Measurements from ENCODE around the gene TUT4. TPM values are rescaled to one million over a fixed set of nuclear protein-coding genes. Genes with fewer than 3 reads are reported as not detected.
"Not testable (repeated sequence)": the region's sequence is repeated elsewhere in the genome, so short reads cannot be mapped to it uniquely, and the experiment has no call there.

TUT4 gene, protein sequence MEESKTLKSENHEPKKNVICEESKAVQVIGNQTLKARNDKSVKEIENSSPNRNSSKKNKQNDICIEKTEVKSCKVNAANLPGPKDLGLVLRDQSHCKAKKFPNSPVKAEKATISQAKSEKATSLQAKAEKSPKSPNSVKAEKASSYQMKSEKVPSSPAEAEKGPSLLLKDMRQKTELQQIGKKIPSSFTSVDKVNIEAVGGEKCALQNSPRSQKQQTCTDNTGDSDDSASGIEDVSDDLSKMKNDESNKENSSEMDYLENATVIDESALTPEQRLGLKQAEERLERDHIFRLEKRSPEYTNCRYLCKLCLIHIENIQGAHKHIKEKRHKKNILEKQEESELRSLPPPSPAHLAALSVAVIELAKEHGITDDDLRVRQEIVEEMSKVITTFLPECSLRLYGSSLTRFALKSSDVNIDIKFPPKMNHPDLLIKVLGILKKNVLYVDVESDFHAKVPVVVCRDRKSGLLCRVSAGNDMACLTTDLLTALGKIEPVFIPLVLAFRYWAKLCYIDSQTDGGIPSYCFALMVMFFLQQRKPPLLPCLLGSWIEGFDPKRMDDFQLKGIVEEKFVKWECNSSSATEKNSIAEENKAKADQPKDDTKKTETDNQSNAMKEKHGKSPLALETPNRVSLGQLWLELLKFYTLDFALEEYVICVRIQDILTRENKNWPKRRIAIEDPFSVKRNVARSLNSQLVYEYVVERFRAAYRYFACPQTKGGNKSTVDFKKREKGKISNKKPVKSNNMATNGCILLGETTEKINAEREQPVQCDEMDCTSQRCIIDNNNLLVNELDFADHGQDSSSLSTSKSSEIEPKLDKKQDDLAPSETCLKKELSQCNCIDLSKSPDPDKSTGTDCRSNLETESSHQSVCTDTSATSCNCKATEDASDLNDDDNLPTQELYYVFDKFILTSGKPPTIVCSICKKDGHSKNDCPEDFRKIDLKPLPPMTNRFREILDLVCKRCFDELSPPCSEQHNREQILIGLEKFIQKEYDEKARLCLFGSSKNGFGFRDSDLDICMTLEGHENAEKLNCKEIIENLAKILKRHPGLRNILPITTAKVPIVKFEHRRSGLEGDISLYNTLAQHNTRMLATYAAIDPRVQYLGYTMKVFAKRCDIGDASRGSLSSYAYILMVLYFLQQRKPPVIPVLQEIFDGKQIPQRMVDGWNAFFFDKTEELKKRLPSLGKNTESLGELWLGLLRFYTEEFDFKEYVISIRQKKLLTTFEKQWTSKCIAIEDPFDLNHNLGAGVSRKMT (N-terminal part only)
- 16.1 and 27.5 TPM in 2 replicates for total RNA-seq (2014; rRNA removed; shearing (Covaris generic))

DNA sequence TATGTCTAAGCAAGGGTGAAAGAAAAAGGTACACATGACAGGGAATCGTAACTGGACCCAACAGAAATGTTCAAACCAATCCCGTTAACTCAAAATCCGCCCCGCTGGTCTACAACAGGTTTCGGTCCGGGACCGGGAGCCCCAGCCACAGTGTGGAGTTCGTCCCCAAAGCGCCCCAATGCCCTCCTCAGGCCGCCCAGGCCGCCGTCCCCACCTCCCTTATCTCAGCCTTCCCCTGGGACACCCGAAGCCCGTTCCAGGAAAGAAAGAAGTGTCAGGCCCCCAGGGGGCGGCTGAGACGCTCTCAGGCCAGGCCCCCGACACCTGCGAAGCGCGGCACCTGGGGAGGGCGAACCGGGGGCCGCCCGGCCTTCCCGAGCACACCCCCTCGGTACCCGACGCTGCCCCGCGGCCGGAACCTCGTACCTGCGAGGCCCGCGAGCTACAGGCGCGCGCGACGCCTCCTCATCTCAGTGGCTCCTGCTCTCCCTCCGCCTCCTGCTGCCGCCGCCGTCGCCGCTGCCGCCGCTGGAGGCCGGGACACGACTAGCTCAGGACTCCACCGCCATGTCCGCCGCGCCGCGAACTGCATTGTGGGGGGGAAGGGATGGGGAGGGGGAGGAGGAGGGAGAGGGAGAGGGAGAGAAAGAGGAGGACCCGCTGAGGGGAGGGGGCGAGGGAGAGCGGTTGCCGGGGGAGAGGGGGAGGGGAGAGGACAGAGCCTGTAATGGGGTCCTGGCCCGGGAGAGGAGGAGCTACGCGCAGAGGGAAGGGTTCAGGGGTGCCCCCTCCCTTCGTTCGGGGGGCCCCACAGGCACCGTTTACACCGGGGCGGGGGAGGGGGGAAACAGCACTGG, at the start of gene TUT4:
Gene TUT4, minus strand, starts transcription at position 588 of the 857 bp plus-strand sequence. CDS start 26,812 bp downstream, outside the sequence.
- peak; percentile 68 for DNase-seq (ENCODE audit: low read depth)

DNA sequence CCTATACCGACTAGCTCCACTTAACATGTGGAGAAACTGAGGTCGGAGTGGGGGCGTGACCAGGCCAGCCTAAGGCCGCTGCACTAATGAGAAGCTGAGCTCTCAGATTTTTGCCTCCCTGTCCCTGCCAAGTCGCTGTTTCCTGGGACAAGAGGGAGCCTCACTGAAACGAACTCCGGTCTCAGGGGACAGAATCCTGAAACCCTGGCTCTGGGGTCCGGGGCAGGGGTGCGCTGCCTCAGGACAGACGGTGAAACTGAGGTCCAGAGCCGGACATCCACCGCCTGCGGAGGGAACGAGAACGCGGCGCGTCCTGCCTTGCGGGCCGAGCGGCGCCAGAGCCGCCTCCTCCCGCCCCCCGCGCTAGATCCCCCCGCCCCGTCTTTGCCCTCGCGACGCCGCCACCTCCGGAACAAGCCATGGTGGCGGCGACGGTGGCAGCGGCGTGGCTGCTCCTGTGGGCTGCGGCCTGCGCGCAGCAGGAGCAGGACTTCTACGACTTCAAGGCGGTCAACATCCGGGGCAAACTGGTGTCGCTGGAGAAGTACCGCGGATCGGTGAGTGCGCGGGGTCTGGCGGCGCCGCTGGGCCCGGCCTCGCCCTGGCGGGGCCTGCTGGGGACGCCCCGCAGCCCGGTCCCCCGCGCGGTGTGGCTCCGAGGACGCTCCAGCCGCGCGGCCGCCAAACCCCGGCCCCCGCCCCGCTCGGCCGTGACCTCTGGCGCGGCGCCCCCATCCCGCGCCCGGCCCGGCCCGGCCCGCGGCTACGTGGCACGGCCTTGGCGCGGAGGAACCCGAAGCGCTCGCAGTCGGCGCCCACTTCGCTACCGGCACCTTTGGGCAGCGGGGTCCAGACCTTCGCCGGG, 49.3 kb upstream of the TUT4 start, which contains the start of gene GPX7:
Gene GPX7, plus strand, starts transcription at position 381 of the 865 bp plus-strand sequence. Its CDS starts 39 bp downstream, at position 420.
- DNase-seq (ENCODE audit: low read depth), result peak; percentile 54

DNA sequence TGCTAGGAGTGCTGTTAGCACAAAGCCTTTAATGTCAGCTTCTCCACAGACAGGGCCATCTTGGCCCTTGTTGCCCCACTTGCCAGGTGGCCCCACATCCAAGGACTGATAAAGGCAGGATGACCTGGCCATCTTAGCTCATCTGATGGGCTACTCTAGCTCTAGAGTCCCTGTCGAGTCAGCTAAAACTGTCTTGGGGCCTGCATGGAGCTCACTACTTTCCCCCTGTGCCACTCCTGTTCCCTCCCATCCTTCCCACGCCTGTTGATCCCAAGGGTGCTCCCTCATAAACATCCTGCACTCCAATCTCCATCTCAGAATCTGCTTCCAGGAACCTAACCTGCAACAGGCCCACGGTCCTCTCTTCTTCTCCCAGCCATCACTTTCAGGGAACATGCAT, 48.6 kb upstream of the TUT4 start:
- DNase-seq (ENCODE audit: low read depth), result no peak

DNA sequence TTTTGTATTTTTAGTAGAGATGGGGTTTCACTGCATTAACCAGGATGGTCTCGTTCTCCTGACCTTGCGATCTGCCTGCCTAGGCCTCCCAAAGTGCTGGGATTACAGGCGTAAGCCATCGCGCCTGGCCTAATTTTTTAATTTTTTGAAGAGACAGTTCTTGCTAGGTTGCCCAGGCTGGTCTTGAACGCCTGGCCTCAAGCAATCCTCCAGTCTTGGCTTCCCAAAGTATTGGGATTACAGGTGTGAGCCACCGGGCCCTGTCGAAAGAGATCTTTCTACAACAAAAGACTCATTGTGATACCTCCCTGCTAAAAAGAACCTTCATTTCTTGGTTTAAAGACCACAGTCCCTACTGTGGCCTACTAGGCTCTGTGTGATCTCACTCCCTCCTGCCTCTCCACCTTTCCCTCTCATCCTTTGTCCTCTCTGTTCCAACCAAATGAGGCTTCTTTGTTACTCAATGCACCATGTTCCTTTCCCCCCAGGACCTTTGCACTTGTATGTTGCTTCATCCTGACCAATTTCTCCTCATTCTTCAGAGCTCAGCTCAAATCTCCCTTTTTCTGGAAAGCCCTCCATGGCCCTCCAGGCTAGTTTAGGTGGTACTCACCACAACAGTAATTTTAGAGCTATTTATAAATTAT, 47.8 kb upstream of the TUT4 start:
- DNase-seq (ENCODE audit: low read depth), result no peak

DNA sequence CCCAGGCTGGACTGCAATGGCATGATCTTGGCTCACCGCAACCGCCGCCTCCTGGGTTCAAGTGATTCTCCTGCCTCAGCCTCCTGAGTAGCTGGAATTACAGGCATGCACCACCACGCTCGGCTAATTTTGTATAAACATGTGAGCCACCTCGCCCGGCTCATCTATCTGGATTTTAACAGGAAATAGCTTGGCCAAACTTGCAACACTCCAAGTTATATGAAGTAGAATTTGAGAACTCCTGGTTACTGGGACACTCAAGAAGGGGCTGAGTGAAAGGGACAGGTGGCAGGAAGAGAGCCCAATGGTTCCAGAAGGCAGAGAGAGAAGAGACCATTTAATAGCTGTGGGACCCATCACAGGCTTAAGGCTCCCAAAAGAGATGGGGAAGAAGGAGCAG, 46.3 kb upstream of the TUT4 start:
- no peak for DNase-seq (ENCODE audit: low read depth)

DNA sequence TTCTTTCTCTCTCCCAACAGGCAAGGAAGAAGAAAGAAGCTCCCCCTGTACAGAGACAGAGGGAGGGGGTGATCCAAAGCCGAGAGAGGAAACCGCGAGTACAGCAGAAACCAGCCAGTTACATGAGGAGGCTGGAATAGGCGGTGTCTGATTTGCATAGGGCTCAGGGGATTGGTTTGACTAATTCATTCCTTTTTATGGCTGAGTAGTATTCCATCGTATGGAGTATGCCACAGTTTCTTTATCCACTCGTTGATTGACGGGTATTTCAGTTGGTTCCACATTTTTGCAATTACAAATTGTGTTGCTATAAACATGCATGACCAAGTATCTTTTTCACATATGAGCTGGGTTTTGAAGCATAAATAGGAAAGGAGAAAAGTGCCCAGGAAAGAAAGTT, 45.8 kb upstream of the TUT4 start:
- no peak for DNase-seq (ENCODE audit: low read depth)

DNA sequence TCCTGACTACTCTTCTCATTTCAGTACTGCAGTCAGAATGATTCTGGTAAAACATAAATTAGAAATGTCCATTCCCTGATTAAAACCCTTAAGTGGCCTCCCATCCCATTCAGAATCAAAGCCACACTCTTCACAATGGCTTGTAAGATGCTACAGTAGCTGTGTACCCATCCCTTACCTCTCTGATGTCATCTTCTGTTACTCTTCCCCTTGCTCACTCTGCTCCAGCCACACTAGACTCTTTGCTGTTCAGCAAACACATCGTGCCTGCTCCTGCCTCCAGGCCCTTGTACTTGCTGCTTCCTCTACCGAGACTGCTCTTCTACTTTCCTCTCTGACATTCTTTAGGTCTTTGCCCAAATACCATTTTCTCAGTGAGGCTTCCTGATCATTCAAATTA, 45.0 kb upstream of the TUT4 start:
- DNase-seq (ENCODE audit: low read depth), result no peak

DNA sequence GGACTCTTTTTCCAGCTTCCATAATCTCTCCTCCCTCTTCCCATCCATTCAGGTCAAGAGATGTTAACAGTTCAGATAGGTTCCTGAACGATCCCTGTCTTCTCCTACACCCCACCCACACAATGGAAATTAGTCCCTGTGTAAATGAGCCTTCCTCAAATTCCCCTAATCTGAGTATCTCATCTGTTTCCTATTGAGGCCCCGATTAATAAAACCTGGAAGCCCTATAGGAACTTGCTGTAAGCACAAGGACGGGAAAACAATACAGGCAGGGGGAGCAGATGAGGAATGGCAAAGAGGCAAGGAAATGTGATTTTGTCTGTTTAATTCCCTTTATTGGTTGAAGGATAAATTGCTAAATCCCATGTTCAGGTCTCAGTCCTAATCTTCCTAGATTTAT, 42.2 kb upstream of the TUT4 start:
- DNase-seq (ENCODE audit: low read depth), result no peak

DNA sequence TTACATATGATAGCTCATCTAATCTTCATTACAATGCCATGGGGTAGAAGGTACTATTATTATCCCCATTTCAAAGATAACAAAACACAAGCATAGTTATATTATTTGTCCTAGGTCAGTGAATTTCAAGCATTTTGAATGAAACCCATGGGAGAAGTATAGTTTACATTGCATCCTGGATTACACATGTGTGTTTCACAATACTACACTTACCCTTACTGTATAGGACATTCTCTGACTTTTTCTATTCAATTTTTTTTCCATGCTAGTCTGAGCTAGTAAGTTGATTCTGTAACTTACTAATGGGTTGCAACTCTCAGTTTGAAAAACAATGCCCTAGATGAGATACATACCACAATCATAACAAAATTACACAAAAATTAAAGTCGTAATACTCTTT, 40.6 kb upstream of the TUT4 start:
- DNase-seq (ENCODE audit: low read depth), result no peak

DNA sequence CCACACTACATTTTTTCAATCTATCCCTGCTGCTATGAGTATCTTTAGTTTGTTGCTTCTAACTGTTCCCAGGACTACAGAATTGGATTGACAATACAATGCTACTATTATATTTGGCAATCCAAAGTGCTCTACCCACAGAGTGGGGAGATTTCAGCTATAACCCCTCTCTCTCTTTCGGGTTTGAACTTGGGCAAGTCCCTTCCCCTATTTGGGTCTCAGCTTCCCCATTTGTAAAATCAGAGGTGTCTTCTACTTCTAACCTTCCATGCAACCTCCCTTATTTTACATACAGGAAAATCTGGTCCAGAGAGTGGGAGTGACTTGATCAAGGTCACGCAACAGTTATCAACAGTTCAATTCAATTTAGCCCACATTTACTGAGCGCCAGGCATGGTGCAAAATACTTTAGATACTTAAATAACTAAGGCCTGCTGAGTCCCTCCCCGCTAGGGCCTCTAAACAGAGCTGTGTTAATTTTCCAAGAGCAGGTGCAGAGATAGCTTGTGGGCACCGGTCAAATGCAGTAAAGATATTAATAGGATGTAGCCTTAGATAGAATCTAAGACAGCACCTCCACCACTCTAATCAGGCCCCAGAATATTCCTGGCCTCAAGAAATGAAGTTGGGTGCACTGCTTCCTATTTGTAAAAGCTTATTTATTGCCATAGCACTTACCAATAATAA, 39.9 kb upstream of the TUT4 start:
- no peak for DNase-seq (ENCODE audit: low read depth)

DNA sequence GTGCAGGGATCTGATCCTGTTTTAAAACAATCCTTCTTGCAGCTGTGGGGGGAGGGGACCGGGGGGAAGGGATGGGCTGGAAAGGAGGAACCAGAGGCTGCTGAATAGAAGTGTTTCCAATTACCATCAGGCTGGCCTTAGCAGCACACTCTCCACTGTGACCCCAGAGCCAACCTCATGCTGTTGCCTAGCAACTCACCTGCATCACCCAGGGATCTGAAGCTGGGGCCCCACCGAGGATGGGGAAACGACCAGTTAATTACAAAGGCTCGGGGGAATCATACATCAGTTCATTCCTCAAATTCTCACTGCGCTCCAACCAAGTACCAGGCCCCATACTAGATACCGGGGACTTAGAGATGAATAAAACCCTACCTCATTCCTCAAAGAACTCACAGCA, 37.4 kb upstream of the TUT4 start:
- no peak for DNase-seq (ENCODE audit: low read depth)

DNA sequence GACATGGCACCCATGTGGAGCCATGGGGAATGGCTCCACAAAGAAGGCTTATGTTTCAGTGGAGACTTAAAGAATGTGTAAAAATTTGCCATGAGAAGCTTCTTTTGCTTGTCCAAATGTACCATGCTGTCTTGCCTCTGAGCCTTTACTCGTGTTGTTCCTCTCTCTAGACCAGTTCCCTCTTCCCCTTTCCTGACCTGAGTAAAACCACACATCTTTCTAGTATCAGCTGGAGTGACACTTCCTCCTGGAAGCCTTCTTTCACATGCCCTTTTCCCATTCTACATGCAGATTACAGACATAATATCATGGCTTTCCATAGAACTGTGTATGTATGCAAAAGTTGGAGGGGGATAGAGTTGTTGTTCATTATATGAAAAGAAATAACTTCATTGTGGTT, 35.6 kb upstream of the TUT4 start:
- DNase-seq (ENCODE audit: low read depth), result no peak

DNA sequence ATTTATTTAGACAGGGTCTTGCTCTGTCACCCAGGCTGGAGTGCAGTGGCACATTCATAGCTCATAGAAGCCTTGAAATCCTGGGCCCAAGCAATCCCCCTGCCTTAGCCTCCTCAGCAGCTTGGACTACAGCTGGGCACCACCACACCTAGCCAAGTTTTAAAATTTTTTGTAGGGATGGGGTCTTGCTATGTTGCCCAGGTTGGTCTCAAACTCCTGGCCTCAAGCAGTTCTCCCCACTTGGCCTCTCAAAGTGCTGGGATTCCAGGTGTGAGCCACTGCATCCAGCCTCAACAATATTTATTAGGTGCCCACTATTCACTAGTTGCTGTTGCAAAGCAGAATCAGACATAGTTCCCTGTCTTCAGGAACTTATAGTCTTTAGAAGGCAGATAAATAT, 35.1 kb upstream of the TUT4 start:
- DNase-seq (ENCODE audit: low read depth), result no peak

DNA sequence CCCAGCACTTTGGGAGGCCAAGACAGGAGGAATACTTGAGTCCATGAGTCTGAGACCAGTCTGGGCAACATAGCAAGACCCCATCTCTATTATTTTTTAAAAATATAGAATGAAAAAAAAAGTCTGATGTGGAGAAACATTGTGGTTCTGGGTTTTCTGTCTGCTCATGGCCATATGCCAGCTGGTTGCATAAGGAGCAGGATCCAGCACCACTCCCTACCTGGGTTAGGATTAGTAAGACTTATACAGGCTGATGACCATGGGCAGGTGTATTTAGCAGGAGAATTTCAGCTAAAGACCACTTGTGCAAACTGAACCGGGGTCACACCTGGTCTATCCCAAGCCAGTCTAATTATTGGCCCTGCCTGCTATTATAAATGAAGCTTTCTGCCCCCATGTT, 32.6 kb upstream of the TUT4 start:
- no peak for DNase-seq (ENCODE audit: low read depth)

DNA sequence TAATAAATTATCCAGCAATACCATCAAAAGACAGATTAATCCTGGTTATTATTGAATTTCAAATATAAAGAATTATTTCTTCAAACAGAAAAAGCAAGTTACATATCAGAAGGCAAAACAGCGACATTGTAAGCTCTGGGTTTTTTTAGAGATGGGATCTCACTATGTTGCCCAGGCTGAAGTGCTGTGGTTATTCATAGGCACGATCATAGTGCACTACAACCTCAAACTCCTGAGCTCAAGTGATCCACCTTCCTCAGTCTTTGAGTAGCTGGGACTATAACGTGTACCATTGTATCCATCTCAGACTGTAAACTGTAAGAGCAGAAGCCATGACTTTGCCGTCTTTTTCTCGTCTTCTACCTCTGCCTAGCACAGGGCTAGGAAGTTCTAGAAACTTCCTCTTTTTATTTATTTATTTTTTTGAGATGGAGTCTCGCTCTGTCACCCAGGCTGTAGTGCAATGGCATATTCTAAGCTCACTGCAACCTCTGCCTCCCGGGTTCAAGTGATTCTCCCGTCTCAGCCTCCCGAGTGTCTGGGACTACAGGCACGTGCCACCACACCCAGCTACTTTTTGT, 29.3 kb upstream of the TUT4 start:
- no peak for DNase-seq (ENCODE audit: low read depth)

DNA sequence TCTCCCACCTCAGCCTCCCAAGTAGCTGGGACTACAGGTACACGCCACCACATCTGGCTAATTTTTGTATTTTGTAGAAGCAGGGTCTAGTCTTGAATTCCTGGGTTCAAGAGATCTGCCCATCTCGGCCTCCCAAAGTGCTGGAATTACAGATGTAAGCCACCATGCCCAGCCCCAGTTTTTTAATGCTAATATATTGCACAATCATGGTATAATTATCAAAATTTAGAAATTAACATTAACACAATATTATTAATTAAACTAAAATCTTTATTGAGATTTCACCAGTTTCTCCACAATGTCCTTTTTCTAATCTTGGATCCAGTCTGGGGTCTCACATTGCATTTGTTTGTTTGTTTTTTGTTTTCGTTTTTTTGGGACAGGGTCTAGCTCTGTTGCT, 27.4 kb upstream of the TUT4 start:
- DNase-seq (ENCODE audit: low read depth), result no peak

DNA sequence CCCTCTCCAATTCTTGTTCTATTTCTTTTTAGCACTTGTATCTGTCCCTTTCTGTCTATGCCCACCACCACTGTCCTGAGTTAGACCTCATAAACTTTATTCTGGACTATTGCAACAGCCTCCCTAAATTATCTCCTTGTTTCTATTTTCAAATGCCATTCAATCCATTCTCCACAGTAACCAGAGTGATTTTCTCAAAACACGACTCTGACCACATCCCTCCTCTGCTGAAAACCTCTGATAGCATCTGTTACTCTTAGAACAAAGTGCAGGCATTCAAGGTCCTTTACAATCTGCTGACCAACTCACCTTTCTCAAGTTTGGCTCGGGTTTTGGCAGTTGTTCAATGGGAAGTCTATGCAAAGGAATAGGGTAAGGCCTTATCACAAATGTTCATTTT, 26.5 kb upstream of the TUT4 start:
- no peak for DNase-seq (ENCODE audit: low read depth)

DNA sequence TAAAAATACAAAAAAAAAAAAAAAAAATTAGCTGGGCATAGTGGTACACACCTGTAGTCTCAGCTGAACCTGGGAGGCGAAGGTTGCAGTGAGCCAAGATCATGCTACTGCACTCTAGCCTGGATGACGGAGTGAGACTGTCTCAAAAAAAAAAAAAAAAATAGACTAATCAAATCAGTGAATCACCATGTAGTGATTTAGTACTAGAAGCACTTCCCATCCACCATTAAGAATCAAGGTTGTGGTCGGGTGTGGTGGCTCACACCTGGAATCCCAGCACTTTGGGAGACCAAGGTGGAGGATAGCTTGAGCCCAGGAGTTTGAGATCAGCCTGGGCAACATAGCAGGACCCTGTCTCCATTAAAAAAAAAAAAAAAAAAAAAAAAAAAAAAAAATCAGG, 25.2 kb upstream of the TUT4 start:
- not testable (repeated sequence) for DNase-seq (ENCODE audit: low read depth)

DNA sequence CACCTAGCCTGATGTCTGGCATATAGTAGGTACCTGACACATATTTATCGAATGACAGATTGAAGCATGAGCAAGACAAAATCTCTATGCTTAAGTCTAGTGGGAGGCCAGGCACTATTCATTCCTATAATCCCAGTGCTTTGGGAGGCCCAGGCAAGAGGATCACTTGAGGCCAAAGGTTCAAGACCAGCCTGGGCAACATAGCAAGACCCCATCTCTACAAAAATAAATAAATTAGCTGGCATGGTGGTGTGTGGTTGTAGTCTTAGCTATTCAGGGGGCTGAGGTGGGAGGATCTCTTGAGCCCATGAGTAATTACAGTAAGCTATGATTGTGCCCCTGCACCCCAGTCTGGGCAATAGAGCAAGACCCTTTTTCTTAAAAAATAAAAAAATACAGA, 23.2 kb upstream of the TUT4 start:
- DNase-seq (ENCODE audit: low read depth), result no peak
